ENCODE data around the gene PJA2. TPM values are rescaled to one million over a fixed set of nuclear protein-coding genes. Genes with fewer than 3 reads are reported as not detected.
A peak's percentile ranks its signal among the peaks of the same experiment; 100 is the strongest.

Gene PJA2
- polyA plus RNA-seq, 2 of the 4 experiments (the other 2 are of a cell fraction) = 24.9 to 56.5 TPM

DNA sequence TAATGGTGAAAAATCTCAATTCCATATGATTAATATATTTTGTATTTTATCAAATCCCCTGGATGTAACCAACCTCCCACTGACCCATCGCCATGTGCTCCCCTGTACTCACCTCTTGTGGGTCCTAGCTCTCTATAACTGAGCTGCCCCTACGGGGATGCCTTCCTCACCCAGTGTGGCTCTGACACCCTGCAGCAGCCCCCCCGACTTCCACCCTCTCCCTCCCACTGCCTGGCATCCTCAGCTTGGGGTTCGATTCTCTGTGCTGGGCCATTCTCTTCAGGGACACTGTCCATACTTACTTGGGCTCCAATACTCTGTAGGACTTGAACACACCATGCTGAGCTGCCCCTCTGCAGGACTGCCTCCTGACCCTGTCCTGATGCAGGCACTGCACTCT is 87.1 kb downstream of the PJA2 start:
- Histone ChIP-seq H3K4me3 (no peak overlapping the region), H3K9me3 (no peaks in the 10 kb centered on the region), H3K4me2 (no peak overlapping the region), H3K27ac (no peak overlapping the region), H3K4me1 (no peaks in the 10 kb centered on the region)
- no peak for FAIRE-seq
- 61% methylated on average over 4 of the region's 4 CpGs for WGBS (ENCODE audit: missing lambda C conversion rate)
- TF ChIP-seq, protein P1, sequence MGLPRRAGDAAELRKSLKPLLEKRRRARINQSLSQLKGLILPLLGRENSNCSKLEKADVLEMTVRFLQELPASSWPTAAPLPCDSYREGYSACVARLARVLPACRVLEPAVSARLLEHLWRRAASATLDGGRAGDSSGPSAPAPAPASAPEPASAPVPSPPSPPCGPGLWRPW (IDR thresholded peaks at IDR 0.05) = no peak
- TF ChIP-seq, protein P2, sequence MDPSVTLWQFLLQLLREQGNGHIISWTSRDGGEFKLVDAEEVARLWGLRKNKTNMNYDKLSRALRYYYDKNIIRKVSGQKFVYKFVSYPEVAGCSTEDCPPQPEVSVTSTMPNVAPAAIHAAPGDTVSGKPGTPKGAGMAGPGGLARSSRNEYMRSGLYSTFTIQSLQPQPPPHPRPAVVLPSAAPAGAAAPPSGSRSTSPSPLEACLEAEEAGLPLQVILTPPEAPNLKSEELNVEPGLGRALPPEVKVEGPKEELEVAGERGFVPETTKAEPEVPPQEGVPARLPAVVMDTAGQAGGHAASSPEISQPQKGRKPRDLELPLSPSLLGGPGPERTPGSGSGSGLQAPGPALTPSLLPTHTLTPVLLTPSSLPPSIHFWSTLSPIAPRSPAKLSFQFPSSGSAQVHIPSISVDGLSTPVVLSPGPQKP (IDR thresholded peaks at IDR 0.05; ENCODE audit: low read depth, low read length) = no peak
- TF ChIP-seq HEYL (CRISPR knock-in tag; IDR thresholded peaks at IDR 0.05) (no peak), MAZ (IDR thresholded peaks at IDR 0.05; ENCODE audit: borderline replicate concordance, low read depth, low read length) (no peak), HDAC2 (IDR thresholded peaks at IDR 0.05) (no peak), NR3C1 (IDR thresholded peaks at IDR 0.05) (no peak), BHLHE40 (IDR thresholded peaks at IDR 0.05; ENCODE audit: low read depth, low read length) (no peak), RARB (CRISPR knock-in tag; IDR thresholded peaks at IDR 0.05) (no peak), RFX5 (IDR thresholded peaks at IDR 0.05) (no peak)
- TF ChIP-seq, protein P3, sequence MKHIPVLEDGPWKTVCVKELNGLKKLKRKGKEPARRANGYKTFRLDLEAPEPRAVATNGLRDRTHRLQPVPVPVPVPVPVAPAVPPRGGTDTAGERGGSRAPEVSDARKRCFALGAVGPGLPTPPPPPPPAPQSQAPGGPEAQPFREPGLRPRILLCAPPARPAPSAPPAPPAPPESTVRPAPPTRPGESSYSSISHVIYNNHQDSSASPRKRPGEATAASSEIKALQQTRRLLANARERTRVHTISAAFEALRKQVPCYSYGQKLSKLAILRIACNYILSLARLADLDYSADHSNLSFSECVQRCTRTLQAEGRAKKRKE (CRISPR knock-in tag; IDR thresholded peaks at IDR 0.05; ENCODE audit: low read depth) = no peak
- ATAC-seq = no peak
- CTCF ChIA-PET = interaction anchor here (1.0 to 1.8 kb wide), 3 partner anchors 8 to 673 kb away, joined by 3 to 5 read pairs (median 3); no protein-coding TSS in a partner anchor
- DNase-seq (ENCODE audit: low read depth in 1 of 2, low spot score in 1 of 2) = no peak
- POLR2A ChIA-PET = no interaction called here

DNA sequence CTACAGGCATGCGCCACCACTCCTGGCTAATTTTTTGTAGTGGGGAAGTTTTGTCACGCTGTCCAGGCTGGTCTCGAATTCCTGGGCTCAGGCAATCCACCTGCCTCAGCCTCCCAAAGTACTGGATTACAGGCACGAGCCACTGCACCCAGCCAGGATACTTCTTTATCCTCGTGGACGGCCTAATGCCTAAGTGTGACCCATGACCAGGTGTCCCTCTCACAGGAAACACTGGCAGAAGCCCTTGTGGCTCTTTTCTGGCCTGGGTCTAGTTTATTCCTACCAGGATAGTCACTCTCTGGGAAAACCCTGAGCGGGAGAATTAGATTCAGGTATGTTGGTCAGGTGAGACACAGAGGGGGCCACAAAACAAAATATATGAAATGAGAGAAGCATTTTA is 90.4 kb downstream of the PJA2 start:
- ATAC-seq = no peak
- ChIA-PET POLR2A (no interaction called here), CTCF (no interaction called here)
- no peak overlapping the region for H3K4me3 ChIP-seq
- TF ChIP-seq HEYL (CRISPR knock-in tag; IDR thresholded peaks at IDR 0.05) (no peak), BHLHE40 (IDR thresholded peaks at IDR 0.05; ENCODE audit: low read depth, low read length) (no peak)
- TF ChIP-seq, protein P4, sequence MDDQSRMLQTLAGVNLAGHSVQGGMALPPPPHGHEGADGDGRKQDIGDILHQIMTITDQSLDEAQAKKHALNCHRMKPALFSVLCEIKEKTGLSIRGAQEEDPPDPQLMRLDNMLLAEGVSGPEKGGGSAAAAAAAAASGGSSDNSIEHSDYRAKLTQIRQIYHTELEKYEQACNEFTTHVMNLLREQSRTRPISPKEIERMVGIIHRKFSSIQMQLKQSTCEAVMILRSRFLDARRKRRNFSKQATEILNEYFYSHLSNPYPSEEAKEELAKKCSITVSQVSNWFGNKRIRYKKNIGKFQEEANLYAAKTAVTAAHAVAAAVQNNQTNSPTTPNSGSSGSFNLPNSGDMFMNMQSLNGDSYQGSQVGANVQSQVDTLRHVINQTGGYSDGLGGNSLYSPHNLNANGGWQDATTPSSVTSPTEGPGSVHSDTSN (IDR thresholded peaks at IDR 0.05) = no peak
- H3K4me2 ChIP-seq = no peak overlapping the region
- no peak for DNase-seq (ENCODE audit: low read depth in 1 of 2, low spot score in 1 of 2)
- WGBS (ENCODE audit: missing lambda C conversion rate) = 66% methylated on average over 7 of the region's 7 CpGs
- FAIRE-seq = no peak
- H3K9me3 ChIP-seq = no peaks in the 10 kb centered on the region
- no peak overlapping the region for H3K27ac ChIP-seq
- H3K4me1 ChIP-seq = no peaks in the 10 kb centered on the region

DNA sequence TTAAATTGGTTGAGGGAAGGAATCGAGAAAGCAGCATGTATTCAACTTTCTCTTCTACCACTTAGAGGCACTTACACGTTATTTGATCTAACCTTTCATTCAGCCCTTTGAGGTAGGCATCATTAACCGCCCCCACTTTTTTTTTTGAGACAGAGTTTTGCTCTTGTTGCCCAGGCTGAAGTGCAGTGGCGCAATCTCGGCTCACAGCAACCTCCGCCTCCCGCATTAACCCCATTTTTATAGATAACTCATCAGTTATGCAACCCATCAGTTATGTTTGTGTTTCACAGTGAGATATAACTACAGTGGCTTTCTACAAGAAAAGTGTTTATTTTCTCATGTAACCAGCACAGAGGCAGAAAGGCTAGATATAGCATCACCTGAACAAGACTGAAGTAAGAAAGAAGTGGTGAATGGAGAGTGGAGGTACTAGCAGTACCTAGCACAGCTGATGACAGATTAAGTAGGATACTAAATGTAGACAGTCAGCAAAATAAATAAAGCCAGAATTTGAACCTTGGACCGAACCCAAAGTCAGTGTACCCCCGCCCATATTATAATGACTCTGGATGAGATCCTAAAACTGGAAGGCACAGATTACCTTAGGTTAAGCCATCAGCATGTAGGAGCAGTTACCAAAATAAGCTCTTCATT is 91.2 kb downstream of the PJA2 start:
- Histone ChIP-seq H3K27ac (no peak overlapping the region), H3K4me2 (no peak overlapping the region), H3K9me3 (no peaks in the 10 kb centered on the region), H3K4me1 (no peaks in the 10 kb centered on the region), H3K4me3 (no peak overlapping the region)
- no peak for ATAC-seq
- 58% methylated on average over 9 of the region's 9 CpGs for WGBS (ENCODE audit: missing lambda C conversion rate)
- TF ChIP-seq, protein P5, sequence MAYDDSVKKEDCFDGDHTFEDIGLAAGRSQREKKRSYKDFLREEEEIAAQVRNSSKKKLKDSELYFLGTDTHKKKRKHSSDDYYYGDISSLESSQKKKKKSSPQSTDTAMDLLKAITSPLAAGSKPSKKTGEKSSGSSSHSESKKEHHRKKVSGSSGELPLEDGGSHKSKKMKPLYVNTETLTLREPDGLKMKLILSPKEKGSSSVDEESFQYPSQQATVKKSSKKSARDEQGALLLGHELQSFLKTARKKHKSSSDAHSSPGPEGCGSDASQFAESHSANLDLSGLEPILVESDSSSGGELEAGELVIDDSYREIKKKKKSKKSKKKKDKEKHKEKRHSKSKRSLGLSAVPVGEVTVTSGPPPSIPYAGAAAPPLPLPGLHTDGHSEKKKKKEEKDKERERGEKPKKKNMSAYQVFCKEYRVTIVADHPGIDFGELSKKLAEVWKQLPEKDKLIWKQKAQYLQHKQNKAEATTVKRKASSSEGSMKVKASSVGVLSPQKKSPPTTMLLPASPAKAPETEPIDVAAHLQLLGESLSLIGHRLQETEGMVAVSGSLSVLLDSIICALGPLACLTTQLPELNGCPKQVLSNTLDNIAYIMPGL (CRISPR knock-in tag; IDR thresholded peaks at IDR 0.05; ENCODE audit: borderline replicate concordance) = no peak
- TF ChIP-seq, protein P6, sequence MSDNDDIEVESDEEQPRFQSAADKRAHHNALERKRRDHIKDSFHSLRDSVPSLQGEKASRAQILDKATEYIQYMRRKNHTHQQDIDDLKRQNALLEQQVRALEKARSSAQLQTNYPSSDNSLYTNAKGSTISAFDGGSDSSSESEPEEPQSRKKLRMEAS (IDR thresholded peaks at IDR 0.05) = no peak
- TF ChIP-seq KDM5A (IDR thresholded peaks at IDR 0.05) (no peak), RARB (CRISPR knock-in tag; IDR thresholded peaks at IDR 0.05) (no peak), RNF2 (IDR thresholded peaks at IDR 0.05; ENCODE audit: borderline replicate concordance, low read depth) (no peak), CBX2 (IDR thresholded peaks at IDR 0.05; ENCODE audit: borderline replicate concordance, low read depth) (no peak), MAFK (IDR thresholded peaks at IDR 0.05; ENCODE audit: partially characterized antibody) (peak; percentile 38), NFE2L2 (conservative IDR thresholded peaks at IDR 0.05; ENCODE audit: low read length) (no peak)
- no peak for FAIRE-seq
- DNase-seq (ENCODE audit: low read depth in 1 of 2, low spot score in 1 of 2) = no peak
- POLR2A ChIA-PET = no interaction called here
- CTCF ChIA-PET = no interaction called here
